PC-3 (cell line): Measurements from ENCODE around the gene PGAP6.

Source experiments
- CTCF ChIP-seq: fragments of 300-600 bp; sonication (generic); conservative IDR thresholded peaks from 2 replicates; pipeline ENCODE4 v1.5.1; 2017; ENCODE audit warnings: antibody characterized with exemption, low read depth, mild to moderate bottlenecking, low read length
- EZH2phosphoT487 ChIP-seq: fragments of 300-600 bp; sonication (generic); IDR thresholded peaks from 2 replicates; pipeline ENCODE4 v1.6.1; 2018; ENCODE audit warnings: mild to moderate bottlenecking, antibody characterized with exemption, low read length, borderline replicate concordance

DNA sequence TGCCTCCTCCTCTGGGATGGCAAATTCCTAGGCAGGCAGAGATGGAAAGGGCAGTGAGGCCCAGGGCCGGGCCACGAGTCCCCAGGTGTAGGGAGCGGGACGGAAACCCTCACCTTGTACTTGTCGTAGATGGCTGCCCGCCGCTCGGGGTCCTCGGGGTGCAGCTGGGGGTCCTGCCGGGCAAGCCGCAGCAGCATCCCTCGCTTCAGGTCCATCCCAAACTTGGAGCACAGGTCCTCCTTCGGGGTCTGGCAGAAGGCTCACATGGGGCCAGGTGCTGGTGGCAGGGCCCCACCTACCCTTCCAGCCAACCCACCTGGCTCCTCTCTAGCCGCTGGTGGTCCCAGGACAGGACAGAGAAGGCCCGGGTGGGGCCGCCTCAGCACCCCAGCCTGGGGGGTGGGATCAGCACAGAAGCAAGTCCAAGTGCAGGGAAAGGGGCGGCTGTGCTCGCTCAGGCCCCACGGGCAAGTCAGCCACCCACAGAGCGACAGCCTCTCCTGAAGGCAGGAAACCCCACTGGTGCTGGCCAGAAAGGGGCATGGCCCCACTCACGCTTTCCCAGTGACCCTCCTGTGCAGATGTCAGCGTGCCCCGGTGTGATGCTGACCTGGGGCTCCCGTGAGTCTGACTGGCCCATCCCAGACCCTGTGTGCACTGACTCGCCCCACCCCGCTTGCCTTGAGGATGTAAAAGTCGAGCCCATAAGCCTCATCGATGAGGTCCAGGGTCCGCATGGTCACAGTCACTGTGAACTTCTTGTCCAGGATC, 13.2 kb downstream of the PGAP6 start:
- TF ChIP-seq CTCF (no peak), EZH2phosphoT487 (no peak)
